ENCODE measurements around the gene TOR4A.
"Not testable (repeated sequence)": the region's sequence is repeated elsewhere in the genome, so short reads cannot be mapped to it uniquely, and the experiment has no call there.

DNA sequence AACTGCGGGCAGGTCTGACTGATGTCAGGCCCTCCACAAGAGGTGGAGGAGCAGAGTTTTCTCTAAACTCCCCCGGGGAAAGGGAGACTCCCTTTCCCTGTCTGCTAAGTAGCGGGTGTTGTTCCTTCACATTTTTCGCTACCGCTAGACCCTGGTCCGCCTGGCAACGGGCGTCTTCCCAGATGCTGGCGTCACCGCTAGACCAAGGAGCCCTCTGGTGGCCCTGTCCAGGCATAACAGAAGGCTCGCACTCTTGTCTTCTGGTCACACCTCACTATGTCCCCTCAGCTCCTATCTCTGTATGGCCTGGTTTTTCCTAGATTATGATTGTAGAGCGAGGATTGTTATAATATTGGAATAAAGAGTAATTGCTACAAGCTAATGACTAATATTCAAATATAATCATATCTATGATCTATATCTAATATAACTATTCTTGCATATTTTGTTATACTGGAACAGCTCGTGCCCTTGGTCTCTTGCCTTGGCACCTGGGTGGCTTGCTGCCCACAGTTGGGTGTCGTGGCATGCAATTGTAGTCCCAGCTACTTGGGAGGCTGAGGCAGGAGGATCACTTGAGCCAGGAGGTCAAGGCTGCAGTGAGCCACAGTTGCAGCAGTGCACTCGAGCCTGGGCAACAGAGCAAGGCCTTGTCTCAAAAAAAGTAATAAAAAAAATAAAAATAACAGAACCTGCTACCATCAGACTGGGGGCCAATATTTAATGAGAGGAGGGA is 15.2 kb upstream of the TOR4A start:
- TF ChIP-seq, protein P1, sequence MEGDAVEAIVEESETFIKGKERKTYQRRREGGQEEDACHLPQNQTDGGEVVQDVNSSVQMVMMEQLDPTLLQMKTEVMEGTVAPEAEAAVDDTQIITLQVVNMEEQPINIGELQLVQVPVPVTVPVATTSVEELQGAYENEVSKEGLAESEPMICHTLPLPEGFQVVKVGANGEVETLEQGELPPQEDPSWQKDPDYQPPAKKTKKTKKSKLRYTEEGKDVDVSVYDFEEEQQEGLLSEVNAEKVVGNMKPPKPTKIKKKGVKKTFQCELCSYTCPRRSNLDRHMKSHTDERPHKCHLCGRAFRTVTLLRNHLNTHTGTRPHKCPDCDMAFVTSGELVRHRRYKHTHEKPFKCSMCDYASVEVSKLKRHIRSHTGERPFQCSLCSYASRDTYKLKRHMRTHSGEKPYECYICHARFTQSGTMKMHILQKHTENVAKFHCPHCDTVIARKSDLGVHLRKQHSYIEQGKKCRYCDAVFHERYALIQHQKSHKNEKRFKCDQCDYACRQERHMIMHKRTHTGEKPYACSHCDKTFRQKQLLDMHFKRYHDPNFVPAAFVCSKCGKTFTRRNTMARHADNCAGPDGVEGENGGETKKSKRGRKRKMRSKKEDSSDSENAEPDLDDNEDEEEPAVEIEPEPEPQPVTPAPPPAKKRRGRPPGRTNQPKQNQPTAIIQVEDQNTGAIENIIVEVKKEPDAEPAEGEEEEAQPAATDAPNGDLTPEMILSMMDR (IDR thresholded peaks at IDR 0.05; ENCODE audit: borderline replicate concordance, extremely low read depth, low read length, poor library complexity, severe bottlenecking) = peak; percentile 27
- TF ChIP-seq EZH2 (IDR thresholded peaks at IDR 0.05; ENCODE audit: borderline replicate concordance, low read depth, low read length, severe bottlenecking) = not testable (repeated sequence)
